HG02571 (cell line): ENCODE results near the gene MORN1.

Experiments used
- ATAC-seq: cut with Tn5 transposase; IDR thresholded peaks from one replicate; pipeline ENCODE4 v1.9.1; 2021; ENCODE audit warnings: mild to moderate bottlenecking, moderate library complexity; ENCODE audit not compliant: unreplicated experiment

Gene MORN1

DNA sequence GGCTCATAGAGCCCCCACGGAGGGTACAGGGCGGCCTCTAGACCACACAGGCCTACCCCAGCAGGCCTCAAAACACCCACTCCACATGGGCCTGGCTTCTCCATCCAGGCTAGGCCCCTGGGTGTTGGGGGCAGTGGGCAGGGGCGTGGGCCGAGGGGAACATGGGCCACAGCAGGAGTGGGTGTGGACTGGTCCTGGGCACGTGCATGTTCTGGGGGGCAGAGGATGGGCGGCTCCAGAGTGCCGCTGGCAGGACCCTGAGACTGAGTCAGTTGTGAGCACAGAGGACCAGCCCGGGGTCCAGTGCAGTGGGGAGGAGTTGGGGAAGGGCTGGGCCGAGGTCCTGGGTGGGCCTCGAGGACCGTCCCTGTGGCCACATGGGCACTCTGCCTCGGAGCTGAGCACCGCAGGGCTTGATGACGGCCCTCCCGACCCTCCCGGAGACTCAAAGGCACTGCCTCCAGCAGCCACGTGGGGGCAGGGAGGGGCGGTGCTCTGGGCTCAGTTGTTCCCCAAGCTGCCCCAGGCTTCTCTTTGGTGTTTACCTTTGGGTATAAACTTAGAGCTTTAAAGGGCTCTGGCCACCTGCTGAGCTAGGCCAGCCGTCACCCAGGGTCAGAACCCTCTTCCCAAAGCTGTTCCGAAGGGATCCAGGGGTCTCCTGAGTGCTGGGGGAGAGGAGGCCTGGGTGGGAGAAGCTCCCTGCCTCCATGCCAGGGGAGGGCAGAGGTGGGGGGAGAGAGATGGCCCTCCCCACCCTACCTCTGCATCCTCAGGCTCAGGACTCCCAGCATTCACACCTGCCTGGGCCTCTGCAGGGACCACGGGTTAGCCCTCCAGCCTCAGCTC lies 79.9 kb downstream of the MORN1 start:
- no peak for ATAC-seq

GRCh38 chr1:2310332-2311183 lies 80.8 kb downstream of the MORN1 start:
- no peak for ATAC-seq

DNA sequence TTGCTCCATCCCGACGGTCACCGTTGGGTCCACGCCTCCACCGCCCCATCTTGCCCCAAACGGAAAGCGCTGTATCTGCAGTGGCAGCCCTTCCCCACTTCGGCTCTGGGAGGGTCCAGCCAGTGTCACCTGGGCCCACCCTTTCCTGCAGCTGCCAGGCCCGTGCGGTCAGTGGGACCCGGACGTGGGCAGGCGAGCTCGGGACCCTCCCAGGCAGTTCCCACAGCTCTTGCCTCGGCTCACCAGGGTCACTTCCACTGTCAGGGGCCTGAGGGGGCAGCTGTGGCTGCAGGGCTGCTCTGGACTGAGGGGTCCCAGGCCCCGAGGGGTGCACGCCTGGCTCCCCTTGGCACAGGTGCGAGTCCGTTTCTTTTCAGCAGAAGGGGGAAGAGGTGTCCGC lies 82.5 kb downstream of the MORN1 start:
- no peak for ATAC-seq

DNA sequence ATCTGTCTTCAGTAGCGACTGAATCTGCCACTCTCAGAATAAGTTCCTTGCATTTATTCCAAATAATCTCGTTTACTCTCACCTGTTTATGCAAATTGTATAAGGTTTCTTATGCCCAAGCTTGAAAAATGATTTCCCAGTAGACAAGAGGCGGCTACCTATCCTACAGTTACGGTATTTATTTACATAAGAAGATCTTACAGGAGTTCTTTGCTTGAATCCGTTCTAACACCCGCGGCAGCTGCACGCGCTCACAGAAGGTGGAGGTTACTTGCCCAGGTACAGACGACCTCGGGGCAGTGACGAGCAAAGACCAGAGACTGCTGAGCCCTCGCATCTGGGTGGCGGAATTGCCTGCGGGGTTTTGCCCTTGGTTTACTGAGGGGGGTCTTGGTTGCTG lies 83.4 kb downstream of the MORN1 start:
- ATAC-seq, result no peak

GRCh38 chr1:2307064-2307605 lies 84.2 kb downstream of the MORN1 start:
- no peak for ATAC-seq

- no peak for ATAC-seq
Observed at GRCh38 chr1:2306151-2306978, 85.0 kb downstream of the MORN1 start.

GRCh38 chr1:2304921-2305681 lies 86.3 kb downstream of the MORN1 start:
- no peak for ATAC-seq

DNA sequence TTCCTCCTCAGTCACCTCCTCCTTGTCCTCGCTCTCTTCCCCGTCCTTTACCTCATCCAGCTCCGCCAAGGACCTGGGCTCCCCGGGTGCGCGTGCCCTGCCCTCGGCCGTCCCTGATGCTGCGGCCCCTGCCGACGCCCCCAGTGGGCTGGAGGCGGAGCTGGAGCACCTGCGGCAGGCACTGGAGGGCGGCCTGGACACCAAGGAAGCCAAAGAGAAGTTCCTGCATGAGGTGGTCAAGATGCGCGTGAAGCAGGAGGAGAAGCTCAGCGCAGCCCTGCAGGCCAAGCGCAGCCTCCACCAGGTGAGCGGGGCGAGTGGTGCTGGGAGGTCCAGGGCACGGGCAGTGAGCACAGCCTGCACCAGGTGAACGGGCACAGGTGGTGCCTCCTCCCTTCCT lies 87.1 kb downstream of the MORN1 start:
- ATAC-seq, result no peak

GRCh38 chr1:2303781-2304180 lies 87.6 kb downstream of the MORN1 start:
- no peak for ATAC-seq

GRCh38 chr1:2303016-2303775 lies 88.2 kb downstream of the MORN1 start:
- no peak for ATAC-seq

DNA sequence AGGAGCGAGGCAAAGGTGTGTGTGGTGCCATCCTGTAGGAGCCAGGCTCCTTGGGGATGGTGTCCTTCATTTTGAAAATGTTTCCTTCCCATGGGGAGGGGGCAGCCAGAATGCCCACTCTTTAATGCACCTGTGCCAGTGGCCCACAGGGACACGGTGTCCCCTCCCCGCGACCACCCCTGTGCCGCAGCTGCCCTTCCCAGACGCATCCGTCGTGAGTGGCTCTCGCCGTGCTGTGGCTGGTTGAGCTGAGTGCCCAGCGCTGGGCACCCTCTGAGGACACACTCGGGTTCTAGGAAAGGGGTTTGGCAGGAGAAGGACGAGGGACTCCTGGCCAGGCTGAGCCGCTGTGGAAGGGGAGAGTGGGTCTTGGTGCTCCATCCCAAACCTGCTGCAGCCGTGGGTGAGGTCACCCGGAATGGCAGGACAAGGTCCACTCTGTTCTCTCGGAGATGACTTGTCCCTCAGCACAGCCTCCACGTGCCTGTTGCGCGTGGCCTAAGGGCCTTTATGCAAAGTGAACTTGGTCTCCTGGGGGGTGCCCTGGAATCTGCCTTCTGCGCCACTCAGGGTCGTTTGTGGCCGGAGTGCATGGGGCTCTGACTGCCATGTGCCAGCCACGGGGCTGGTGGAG lies 88.9 kb downstream of the MORN1 start:
- no peak for ATAC-seq

GRCh38 chr1:2301607-2302291 lies 89.6 kb downstream of the MORN1 start:
- ATAC-seq, result no peak

GRCh38 chr1:2300851-2301606 lies 90.3 kb downstream of the MORN1 start:
- peak; percentile 51 for ATAC-seq

DNA sequence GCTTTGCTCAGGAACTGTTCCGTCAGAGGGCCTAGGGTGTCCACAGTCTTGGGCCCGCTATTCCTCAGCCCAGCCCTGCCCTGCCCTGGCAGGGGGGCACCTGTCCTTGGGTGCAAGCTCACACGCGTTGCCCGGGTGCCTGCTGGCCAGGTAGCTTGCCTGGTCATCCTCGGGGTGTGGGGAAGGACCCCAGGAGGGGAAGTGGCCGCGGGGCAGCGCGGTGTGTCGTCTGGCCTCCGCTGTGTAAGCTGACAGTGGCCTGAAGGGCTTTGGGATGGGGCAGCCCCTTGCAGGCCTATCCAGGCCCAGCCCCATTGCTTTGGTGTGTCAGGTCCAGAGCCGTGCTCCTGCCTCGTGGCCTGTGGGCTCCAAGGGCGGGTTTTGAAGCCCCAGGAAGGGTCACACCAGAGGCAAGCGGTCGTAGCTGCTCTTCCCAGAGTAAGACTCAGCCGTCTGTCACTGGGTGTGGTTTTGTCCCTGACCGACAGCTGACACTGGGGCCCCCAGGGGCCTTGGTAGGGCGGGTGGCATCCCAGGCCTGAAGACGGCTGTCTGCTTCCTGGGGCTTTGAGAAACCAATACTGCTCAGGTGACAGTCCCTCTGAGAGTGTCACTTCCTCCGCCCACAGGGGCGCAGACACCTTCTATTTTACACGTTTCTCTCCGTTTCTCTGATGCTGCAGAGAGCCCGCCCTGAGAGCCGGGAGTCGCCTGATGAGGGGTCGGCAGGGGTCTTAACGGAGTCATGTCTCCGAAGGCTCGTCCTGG lies 91.2 kb downstream of the MORN1 start:
- ATAC-seq, result peak; percentile 79

DNA sequence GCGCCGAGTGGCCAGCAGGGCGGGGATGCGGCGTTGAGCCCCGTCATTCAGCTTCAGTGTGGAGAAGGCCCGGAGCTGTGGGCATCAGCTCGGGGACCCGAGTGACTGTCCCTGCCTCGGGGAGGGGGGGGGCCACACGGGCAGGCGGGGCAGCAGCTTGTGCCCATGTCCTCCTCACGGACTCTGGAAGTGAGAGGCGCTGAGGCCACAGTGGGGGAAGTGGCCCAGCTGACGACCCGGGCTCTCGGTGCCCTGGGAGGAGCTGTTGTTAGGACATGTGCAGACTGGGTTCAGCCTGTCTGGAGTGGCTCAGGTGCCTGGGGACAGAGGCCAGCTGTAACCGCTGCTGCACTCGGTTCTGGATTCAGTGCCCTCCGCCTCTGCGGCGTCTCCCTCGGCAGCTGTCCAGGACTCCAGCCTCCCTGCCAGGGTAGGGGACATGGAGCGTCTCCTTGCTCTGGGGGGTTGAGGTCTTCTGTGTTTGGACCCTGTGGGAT lies 92.2 kb downstream of the MORN1 start:
- no peak for ATAC-seq

GRCh38 chr1:2298685-2299084 lies 92.7 kb downstream of the MORN1 start:
- no peak for ATAC-seq
